ENCODE measurements around the gene BTNL8. TPM values are rescaled to one million over a fixed set of nuclear protein-coding genes. Genes with fewer than 3 reads are reported as not detected.

The BTNL8 gene
- total RNA-seq, 1 donor from 2014 or later = 0.87 TPM

DNA sequence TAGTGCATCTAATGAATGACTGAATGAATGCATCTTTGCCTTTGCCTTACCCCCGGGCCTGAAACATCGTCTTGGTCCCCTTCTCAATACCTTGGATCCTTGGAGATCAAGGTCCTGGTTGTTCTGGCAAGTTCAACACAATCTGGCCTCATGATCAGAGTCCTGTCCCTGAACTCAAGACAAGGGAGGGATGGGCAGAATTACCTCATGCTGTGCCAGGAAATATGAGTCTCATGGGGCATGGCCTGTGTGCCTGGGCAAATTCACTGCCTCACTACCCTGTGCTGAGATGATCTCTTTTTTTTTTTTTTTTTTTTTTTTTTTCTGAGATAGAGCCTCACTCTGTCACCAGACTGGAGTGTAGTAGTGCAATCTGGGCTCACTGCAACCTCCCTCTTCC is 89.1 kb downstream of the BTNL8 start:
- Mint-ChIP-seq H3K27ac (no peak overlapping the region), H3K27me3 (peaks cover 12% of the 10 kb centered on the region), H3K4me3 (no peak overlapping the region), H3K36me3 (no peaks in the 10 kb centered on the region), H3K9me3 (no peaks in the 10 kb centered on the region), H3K4me1 (ENCODE audit: unreplicated experiment) (no peaks in the 10 kb centered on the region)
- no peak for TF ChIP-seq CTCF (conservative IDR thresholded peaks at IDR 0.05)
- DNase-seq (ENCODE audit: extremely low spot score, unreplicated experiment) = no peak

DNA sequence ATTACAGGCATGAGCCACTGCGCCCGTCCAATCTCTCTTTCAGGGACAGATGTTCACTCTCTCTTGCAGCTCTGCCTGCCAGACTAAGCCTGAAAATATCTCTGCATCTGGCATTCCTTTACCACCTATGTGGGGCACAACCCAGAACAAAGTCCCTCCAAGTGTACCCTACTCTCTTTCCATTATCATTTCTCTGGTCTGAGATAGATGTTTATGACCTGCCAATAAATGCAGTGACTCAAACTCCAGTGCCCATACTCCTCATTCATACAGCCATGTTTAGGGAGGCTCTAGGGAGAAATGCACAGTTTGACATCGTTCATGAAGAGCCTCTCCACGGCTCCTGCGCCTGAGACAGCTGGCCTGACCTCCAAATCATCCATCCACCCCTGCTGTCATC is 89.6 kb downstream of the BTNL8 start, which contains the start of gene BTNL3:
Gene BTNL3, plus strand, starts transcription at position 255 of the 400 bp plus-strand sequence. CDS start 183 bp downstream, outside the sequence.
- H3K36me3 Mint-ChIP-seq = no peaks in the 10 kb centered on the region
- TF ChIP-seq CTCF (conservative IDR thresholded peaks at IDR 0.05) = no peak
- H3K27ac Mint-ChIP-seq = no peak within 1 kb of the TSS
- peaks cover 12% of the 10 kb centered on the region for H3K27me3 Mint-ChIP-seq
- no peak for DNase-seq (ENCODE audit: extremely low spot score, unreplicated experiment)
- no peaks in the 10 kb centered on the region for H3K4me1 Mint-ChIP-seq (ENCODE audit: unreplicated experiment)
- H3K9me3 Mint-ChIP-seq = no peaks in the 10 kb centered on the region
- no peak within 1 kb of the TSS for H3K4me3 Mint-ChIP-seq

DNA sequence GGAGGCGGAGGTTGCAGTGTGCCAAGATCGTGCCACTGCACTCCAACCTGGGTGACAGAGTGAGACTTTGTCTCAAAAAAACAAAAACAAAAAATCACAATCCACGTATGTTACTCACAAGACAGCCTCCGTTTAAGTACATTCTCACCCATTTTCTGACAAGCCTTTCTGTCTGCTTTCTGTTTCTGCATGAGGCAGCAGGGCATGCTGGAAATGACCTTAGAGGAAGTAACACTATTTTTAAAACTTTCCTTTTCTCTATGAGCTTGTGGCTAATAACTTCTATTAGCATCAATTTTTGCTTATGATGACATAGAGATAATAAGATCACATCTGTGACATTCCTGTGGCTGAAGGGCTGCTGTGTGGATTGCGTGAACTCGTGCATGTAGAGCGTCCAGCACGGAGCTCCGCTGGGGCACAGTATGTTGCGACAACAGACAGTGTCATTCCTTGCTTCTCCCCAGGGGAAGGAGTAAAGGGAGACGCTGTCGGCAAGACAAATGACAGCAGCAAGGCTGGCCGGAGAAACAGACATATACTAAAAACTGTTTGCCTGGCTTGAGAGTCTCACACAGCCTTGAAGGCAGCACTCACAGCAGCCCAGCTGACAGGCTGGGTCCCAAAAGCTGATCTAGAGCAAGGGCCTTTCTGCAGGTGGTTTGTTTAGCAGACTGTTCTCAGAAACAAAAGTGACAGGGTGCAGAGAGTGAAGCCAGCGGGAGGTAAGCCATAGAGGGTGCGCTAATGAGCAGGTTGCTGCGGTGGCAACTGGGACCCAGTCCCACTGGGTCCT is 91.3 kb downstream of the BTNL8 start:
- H3K9me3 Mint-ChIP-seq = no peaks in the 10 kb centered on the region
- no peak overlapping the region for H3K27ac Mint-ChIP-seq
- H3K4me3 Mint-ChIP-seq = no peak overlapping the region
- peaks cover 8% of the 10 kb centered on the region for H3K27me3 Mint-ChIP-seq
- no peak for DNase-seq (ENCODE audit: extremely low spot score, unreplicated experiment)
- no peaks in the 10 kb centered on the region for H3K36me3 Mint-ChIP-seq
- H3K4me1 Mint-ChIP-seq (ENCODE audit: unreplicated experiment) = no peaks in the 10 kb centered on the region
- TF ChIP-seq CTCF (conservative IDR thresholded peaks at IDR 0.05) = no peak

- no peak for DNase-seq (ENCODE audit: extremely low spot score, unreplicated experiment)
- Mint-ChIP-seq H3K9me3 (no peaks in the 10 kb centered on the region), H3K27ac (no peak overlapping the region), H3K4me1 (ENCODE audit: unreplicated experiment) (no peaks in the 10 kb centered on the region), H3K36me3 (no peaks in the 10 kb centered on the region), H3K27me3 (peaks cover 8% of the 10 kb centered on the region), H3K4me3 (no peak overlapping the region)
- TF ChIP-seq CTCF (conservative IDR thresholded peaks at IDR 0.05) = no peak
These were observed 91.9 kb downstream of the BTNL8 start for GRCh38 chr5:180990882-180991242.

Other genes starting within 250 kb of the BTNL8 start
- gene FLT4, start 249.6 kb upstream of the BTNL8 start, total RNA-seq (ENCODE audit: low replicate concordance) = 0.45 and 3.4 TPM in 2 replicates
- gene OR2Y1, start 159.1 kb upstream of the BTNL8 start, total RNA-seq (ENCODE audit: low replicate concordance) = not detected in 2 replicates
- 74.8 and 93.4 TPM in 2 replicates for gene MGAT1, start 96.4 kb upstream of the BTNL8 start, total RNA-seq (ENCODE audit: low replicate concordance)
- gene ZFP62, start 37.9 kb upstream of the BTNL8 start, total RNA-seq (ENCODE audit: low replicate concordance) = 45.6 and 49.8 TPM in 2 replicates
- gene BTNL3, start 89.7 kb downstream of the BTNL8 start, total RNA-seq (ENCODE audit: low replicate concordance) = 0.82 and 2.7 TPM in 2 replicates
- gene BTNL9, start 141.1 kb downstream of the BTNL8 start, total RNA-seq (ENCODE audit: low replicate concordance) = 0.19 and 0.39 TPM in 2 replicates
- not detected in 2 replicates for gene OR2V1, start 232.0 kb downstream of the BTNL8 start, total RNA-seq (ENCODE audit: low replicate concordance)
- not detected in 2 replicates for gene OR2V2, start 248.4 kb downstream of the BTNL8 start, total RNA-seq (ENCODE audit: low replicate concordance)